ENCODE data around the gene GATC.

DNA sequence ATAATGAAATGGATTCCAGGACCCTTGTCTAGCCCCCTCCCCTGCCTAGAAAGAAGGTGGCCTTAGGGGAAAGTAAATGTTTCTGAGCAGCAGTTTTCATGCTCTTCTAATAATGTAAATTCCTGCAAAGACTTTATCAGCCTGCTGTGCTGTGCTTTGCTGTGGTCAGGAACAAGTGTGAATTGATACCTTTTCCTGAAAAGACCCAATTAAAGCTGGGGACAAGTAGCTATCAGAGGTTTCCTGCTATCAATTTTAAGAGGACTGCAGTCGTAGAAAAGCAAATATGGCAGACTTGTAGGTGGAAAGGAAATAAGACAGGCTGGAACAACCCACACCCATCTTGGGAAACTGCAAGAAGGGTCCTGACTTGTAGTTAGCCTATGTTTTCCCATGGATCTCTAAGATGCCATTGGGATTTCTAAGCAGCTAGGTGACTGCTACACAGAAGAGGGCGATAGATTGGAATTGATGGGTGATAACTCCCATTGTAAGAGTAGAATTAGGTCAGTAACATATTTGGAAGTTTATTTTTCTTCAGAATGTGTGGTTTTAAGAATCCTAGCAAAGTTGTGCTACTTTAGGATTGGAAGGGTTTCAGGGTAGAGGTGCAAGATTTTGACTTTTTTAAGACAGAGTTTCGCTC, 52.7 kb downstream of the GATC start:
- TF ChIP-seq POLR2A (IDR thresholded peaks at IDR 0.05), result no peak
- TF ChIP-seq, protein P1, sequence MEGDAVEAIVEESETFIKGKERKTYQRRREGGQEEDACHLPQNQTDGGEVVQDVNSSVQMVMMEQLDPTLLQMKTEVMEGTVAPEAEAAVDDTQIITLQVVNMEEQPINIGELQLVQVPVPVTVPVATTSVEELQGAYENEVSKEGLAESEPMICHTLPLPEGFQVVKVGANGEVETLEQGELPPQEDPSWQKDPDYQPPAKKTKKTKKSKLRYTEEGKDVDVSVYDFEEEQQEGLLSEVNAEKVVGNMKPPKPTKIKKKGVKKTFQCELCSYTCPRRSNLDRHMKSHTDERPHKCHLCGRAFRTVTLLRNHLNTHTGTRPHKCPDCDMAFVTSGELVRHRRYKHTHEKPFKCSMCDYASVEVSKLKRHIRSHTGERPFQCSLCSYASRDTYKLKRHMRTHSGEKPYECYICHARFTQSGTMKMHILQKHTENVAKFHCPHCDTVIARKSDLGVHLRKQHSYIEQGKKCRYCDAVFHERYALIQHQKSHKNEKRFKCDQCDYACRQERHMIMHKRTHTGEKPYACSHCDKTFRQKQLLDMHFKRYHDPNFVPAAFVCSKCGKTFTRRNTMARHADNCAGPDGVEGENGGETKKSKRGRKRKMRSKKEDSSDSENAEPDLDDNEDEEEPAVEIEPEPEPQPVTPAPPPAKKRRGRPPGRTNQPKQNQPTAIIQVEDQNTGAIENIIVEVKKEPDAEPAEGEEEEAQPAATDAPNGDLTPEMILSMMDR (IDR thresholded peaks at IDR 0.05), result no peak
